VCaP (cell line): Measurements from ENCODE around the gene PPFIA3.

ENCODE experiments used
- H3K27ac ChIP-seq: fragments of 450-650 bp; 2 replicates; pipeline ENCODE4 v1.5.1; 2017
- TF ChIP-seq, protein P1 (sequence below): fragments of 450-650 bp; conservative IDR thresholded peaks from 2 replicates; pipeline ENCODE4 v1.5.1; 2017; ENCODE audit warnings: mild to moderate bottlenecking, moderate library complexity

PPFIA3 gene

DNA sequence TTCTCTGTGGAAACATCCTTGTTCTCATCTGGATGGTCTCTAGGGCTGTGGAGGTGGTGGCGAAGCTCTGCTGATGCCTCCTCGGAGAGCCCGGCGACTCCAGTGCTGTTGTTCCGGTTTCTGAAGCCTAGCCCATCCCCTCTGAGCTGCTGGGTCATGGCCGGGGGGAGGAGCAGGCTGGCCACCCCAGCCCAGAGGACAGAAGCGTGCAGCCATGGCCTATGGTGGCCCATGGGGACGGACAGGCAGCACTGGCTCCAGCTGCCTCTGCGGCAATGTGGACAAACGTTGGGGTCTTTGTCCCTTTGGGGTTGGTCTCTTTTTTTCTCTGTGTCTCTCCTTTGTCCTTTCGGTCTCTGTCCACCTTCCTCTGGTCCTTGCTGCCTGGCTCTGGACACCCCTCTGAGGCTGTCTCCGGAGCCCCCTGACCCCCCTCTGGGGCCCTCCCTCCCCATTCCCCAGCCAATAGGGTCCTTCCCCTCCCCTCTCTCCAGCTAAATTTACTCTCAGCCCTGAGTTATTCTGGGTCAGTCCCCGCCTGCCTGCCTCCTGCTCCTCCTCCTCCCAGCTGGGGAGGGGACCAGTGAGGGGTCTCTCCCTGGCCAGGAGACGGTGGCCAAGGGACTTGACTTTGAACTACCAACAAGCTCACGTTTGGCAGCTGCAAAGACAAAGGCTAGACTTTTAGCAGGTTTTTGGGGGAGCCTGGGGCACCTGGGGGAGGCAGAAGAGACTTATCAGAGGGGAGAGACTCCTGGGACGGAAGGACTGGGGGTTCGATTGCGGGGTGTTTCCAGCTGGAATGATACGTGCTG is 35.9 kb downstream of the PPFIA3 start, which contains the start of gene HRC:
TSS of gene HRC (minus strand) at position 392 of the 815 bp plus-strand sequence. CDS start at position 233, 159 bp downstream.
- TF ChIP-seq, protein P1, sequence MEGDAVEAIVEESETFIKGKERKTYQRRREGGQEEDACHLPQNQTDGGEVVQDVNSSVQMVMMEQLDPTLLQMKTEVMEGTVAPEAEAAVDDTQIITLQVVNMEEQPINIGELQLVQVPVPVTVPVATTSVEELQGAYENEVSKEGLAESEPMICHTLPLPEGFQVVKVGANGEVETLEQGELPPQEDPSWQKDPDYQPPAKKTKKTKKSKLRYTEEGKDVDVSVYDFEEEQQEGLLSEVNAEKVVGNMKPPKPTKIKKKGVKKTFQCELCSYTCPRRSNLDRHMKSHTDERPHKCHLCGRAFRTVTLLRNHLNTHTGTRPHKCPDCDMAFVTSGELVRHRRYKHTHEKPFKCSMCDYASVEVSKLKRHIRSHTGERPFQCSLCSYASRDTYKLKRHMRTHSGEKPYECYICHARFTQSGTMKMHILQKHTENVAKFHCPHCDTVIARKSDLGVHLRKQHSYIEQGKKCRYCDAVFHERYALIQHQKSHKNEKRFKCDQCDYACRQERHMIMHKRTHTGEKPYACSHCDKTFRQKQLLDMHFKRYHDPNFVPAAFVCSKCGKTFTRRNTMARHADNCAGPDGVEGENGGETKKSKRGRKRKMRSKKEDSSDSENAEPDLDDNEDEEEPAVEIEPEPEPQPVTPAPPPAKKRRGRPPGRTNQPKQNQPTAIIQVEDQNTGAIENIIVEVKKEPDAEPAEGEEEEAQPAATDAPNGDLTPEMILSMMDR = no peak
- no peak within 1 kb of the TSS for H3K27ac ChIP-seq

DNA sequence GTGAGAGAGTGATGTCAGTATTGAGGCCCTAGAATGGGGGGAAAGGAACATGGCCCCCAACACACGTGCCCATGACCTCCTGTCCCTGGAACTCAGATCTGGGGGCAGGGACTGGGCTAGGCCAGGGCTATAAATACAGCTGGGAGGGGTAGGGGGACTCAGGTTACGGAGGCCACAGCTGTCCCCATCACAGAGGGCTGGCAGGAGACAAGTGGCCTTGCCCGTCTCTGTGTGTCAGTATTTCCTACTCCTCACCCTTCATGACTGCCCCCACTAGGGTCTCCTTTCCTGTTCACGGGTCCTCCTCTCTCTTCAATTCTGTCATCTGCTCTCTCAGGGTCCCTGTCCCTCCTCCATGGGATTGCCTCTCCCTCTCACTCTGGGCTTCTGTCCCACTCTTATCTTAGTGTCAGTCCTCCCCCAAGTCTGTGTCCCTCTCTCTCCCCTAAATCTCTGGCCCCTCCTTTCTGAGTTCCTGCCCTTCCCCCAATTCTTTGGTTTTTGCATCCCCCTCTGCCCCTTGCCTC is 36.5 kb downstream of the PPFIA3 start:
- H3K27ac ChIP-seq = no peak overlapping the region
- TF ChIP-seq, protein P1 = no peak

DNA sequence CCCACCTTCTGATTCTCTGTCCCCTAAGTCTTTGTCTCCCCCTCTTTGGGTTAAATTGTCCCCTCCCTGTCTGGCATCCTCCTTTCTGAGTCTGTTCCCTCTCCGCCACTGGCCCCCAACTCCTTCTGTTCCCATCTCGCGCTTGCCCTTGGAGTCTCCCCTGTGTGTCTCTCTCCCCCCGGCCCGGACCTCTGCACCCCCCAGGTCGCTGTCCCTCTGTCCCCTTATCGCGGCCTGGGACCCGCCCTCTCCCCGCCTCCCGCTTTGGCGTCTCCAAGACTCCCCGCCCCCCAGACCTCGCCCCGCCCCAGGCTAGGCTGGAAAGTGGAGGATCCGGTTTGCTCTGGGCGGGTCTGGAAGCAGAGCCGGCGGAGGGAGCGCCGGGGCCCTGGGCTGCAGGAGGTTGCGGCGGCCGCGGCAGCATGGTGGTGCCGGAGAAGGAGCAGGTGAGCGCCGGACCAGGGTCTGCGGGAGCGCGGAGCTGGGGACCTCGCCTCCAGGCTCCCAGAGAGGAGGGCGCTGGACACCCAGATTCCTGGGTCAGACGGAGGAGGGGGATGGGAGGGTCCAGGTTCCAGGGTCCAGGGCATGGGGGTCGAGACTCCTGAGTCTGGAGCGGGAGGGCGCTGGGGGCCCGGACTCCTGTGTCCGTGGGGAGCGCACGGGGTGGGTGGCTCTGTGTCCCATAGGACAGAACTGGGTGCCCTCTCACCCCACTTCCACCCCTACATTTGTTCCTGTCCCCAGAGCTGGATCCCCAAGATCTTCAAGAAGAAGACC is 38.3 kb downstream of the PPFIA3 start, which contains the start of gene TRPM4:
TSS of gene TRPM4 (plus strand) at position 348 of the 780 bp plus-strand sequence. CDS start at position 423, 75 bp downstream.
- H3K27ac ChIP-seq = peak within 1 kb of the TSS; percentile 91
- TF ChIP-seq, protein P1 = no peak

DNA sequence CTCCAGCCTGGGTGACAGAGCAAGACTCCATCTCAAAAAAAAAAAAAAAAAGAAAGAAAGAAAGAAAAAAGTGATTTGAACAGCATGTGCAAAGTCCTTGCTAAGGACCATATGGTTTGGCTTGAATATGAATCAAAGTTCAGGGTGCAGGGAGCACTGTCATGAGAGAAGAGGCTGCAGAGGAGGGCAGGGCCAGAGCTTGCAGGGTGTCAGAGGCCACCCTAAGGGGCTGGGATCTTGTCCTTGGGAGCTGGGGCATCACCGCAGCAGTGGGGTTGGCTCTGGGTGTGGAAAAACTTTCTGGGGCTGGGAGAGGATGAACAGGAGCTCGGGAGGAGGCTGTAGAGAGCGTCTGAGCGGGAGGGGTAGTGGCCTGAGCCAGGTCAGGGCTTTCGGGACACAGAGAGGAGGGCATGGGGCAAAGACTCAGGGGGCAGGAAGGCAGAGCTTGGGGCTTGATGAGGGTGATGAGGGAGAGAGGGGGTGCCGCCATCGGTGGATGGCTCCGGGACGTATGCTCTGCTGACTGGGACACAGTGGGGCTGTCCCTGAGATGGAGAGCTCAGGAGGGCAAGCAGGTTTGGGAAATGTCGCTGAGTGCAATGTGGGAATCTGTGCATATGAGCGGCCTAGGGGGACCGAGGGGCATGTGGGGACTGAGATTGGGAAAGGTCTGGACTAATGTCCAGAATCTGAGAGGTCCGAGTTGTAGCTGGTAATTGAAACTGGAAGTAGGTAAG is 41.3 kb downstream of the PPFIA3 start:
- H3K27ac ChIP-seq = peak overlapping the region; percentile 91; the same call in 1 of the 2 replicates
- TF ChIP-seq, protein P1 = no peak

DNA sequence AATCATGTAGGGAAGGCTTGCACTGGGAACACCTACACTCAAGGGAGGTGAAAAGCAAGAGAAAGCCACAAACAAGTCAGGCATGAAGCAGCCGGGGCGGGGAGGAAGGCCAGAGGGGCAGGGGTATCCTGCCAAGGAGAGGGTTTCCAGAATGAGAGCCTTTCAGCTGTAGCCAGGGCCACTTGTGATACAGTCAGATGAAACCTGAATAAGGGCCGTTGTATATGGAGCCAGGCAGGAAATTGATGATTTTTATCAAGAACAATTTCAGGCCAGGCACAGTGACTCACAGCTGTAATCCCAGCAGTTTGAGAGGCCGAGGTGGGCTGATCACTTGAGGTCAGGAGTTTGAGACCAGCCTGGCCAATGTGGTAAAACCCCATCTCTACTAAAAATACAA is 42.6 kb downstream of the PPFIA3 start:
- H3K27ac ChIP-seq = peak overlapping the region; percentile 100
- TF ChIP-seq, protein P1 = no peak

DNA sequence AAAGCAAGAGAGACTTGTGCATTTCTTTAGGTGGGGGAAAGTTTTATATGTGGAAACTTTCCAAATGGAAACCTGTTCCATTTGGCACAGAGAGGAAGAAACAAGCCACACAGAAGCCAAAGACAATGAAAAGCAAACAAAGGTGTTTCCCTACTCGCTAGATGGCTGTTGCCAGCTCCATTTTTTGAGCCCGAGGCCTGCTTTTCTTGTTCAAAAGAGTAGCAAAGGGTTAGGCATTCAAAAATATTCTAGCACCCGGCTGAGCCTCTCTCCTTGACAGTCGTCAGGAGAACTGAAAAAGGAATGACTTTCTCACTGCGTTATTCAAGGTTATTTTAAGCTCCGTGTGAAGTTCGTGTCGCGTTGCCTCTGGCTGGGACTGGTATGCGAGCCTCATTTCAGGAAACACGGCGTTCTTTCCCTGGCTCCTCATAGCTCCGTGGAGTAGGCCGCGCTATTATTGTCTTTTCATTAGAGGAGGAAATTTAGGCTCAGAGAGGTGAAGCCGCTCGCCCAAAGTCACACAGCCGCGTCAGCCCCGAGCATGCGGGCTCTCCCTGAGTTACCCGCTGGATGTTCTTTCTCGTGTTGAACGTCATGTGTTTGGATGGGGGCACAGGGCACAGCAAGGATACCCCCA is 45.9 kb downstream of the PPFIA3 start:
- peak overlapping the region; percentile 100 for H3K27ac ChIP-seq

More for the DNA sequence above, 45.9 kb downstream of the PPFIA3 start:
- TF ChIP-seq, protein P1 = no peak
